GM21528 (cell line): ENCODE measurements around the gene PTPRU.

Experiments used
- ATAC-seq: cut with Tn5 transposase; IDR thresholded peaks from one replicate; pipeline ENCODE4 v1.9.1; 2021; ENCODE audit warnings: mild to moderate bottlenecking, moderate library complexity; ENCODE audit not compliant: unreplicated experiment, low FRiP score

PTPRU gene

GRCh38 chr1:29259802-29260441 is 23.6 kb downstream of the PTPRU start:
- no peak for ATAC-seq

- ATAC-seq, result no peak
Observed at GRCh38 chr1:29260531-29260930, 24.2 kb downstream of the PTPRU start.

GRCh38 chr1:29264773-29265389 is 28.6 kb downstream of the PTPRU start:
- no peak for ATAC-seq

GRCh38 chr1:29266912-29267311 is 30.6 kb downstream of the PTPRU start:
- ATAC-seq, result no peak

- ATAC-seq, result no peak
Observed at GRCh38 chr1:29267321-29268070, 31.2 kb downstream of the PTPRU start.

GRCh38 chr1:29269382-29269781 is 33.1 kb downstream of the PTPRU start:
- ATAC-seq, result no peak

- no peak for ATAC-seq
Observed at GRCh38 chr1:29270929-29271521, 34.7 kb downstream of the PTPRU start.

GRCh38 chr1:29271724-29272123 is 35.4 kb downstream of the PTPRU start:
- ATAC-seq, result no peak

GRCh38 chr1:29272147-29272907 is 36.0 kb downstream of the PTPRU start:
- ATAC-seq, result no peak

GRCh38 chr1:29275435-29275834 is 39.1 kb downstream of the PTPRU start:
- ATAC-seq, result no peak

GRCh38 chr1:29278124-29278523 is 41.8 kb downstream of the PTPRU start:
- ATAC-seq, result no peak

GRCh38 chr1:29279406-29279805 is 43.1 kb downstream of the PTPRU start:
- no peak for ATAC-seq

GRCh38 chr1:29279951-29280391 is 43.6 kb downstream of the PTPRU start:
- no peak for ATAC-seq

GRCh38 chr1:29280409-29281131 is 44.2 kb downstream of the PTPRU start:
- ATAC-seq, result no peak

GRCh38 chr1:29281571-29281970 is 45.2 kb downstream of the PTPRU start:
- no peak for ATAC-seq

- no peak for ATAC-seq
Observed at GRCh38 chr1:29282135-29282923, 46.0 kb downstream of the PTPRU start.

- no peak for ATAC-seq
Observed at GRCh38 chr1:29282924-29283803, 46.8 kb downstream of the PTPRU start.

GRCh38 chr1:29283804-29284195 is 47.5 kb downstream of the PTPRU start:
- no peak for ATAC-seq
